Effector memory CD8-positive, alpha-beta T cell (primary cell): Measurements from ENCODE around the gene TACR1.
"Not testable (repeated sequence)": the region's sequence is repeated elsewhere in the genome, so short reads cannot be mapped to it uniquely, and the experiment has no call there.

Source experiments
- ATAC-seq: fragments of 150-1000 bp; cut with Tn5 transposase; replicated peaks from 2 replicates; pipeline ENCODE4 v1.10.0; 2021; ENCODE audit warnings: mild to moderate bottlenecking, moderate library complexity
- DNase-seq, 3 experiments: peaks; one replicate each; pipeline ENCODE4 v3.0.0; 2021
- H3K27ac Mint-ChIP-seq, 2 donors: one replicate each; pipeline ENCODE4 v1.8.0; 2022; ENCODE audit warnings: mild to moderate bottlenecking in 2 of 2, mixed read lengths in 2 of 2, moderate library complexity in 2 of 2
- H3K27me3 Mint-ChIP-seq, 2 donors: one replicate each; pipeline ENCODE4 v1.8.0; 2022; ENCODE audit warnings: mixed read lengths in 2 of 2
- H3K36me3 Mint-ChIP-seq: one replicate; pipeline ENCODE4 v1.8.0; 2022; ENCODE audit warnings: mild to moderate bottlenecking, moderate library complexity, mixed read lengths; ENCODE audit not compliant: insufficient read depth
- H3K4me1 Mint-ChIP-seq, 2 donors: one replicate each; pipeline ENCODE4 v1.8.0; 2022; ENCODE audit warnings: low read depth in 2 of 2, mixed read lengths in 2 of 2
- H3K4me3 Mint-ChIP-seq, 2 donors: one replicate each; pipeline ENCODE4 v1.8.0; 2022; ENCODE audit warnings: mild to moderate bottlenecking in 2 of 2, mixed read lengths in 2 of 2, moderate library complexity in 2 of 2
- H3K9me3 Mint-ChIP-seq, 2 donors: one replicate each; pipeline ENCODE4 v1.8.0; 2022; ENCODE audit warnings: mixed read lengths in 2 of 2

Gene TACR1

DNA sequence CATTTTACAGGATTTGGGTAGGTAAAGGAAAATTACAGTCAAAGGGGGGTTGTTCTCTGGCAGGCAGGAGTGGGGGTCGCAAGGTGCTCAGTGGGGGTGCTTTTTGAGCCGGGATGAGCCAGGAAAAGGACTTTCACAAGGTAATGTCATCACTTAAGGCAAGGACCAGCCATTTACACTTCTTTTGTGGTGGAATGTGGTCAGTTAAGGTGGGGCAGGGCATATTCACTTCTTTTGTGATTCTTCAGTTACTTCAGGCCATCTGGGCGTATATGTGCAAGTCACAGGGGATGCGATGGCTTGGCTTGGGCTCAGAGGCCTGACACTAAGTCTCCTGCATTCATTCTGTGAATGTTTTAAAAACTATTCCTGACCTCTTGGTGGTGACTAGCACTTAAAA is 19.9 kb upstream of the TACR1 start:
- DNase-seq, ATAC-seq, H3K27ac Mint-ChIP-seq, H3K36me3 Mint-ChIP-seq, H3K4me1 Mint-ChIP-seq, H3K4me3 Mint-ChIP-seq: not testable (repeated sequence)
- peaks cover 0 to 17% of the 10 kb centered on the region in 2 donors for H3K9me3 Mint-ChIP-seq
- H3K27me3 Mint-ChIP-seq, result peaks cover 27 to 40% of the 10 kb centered on the region in 2 donors

GRCh38 chr2:75211266-75211770 is 12.0 kb upstream of the TACR1 start:
- no peak for DNase-seq
- Mint-ChIP-seq H3K4me3 (peak overlapping the region in 1 of 2 donors; percentile 20), H3K27ac (peak overlapping the region; percentile 8 to 47), H3K9me3 (peaks cover 3 to 12% of the 10 kb centered on the region in 2 donors), H3K4me1 (peaks cover 4 to 5% of the 10 kb centered on the region in 2 donors), H3K27me3 (peaks cover 11 to 38% of the 10 kb centered on the region in 2 donors), H3K36me3 (no peaks in the 10 kb centered on the region)
- ATAC-seq, result no peak

DNA sequence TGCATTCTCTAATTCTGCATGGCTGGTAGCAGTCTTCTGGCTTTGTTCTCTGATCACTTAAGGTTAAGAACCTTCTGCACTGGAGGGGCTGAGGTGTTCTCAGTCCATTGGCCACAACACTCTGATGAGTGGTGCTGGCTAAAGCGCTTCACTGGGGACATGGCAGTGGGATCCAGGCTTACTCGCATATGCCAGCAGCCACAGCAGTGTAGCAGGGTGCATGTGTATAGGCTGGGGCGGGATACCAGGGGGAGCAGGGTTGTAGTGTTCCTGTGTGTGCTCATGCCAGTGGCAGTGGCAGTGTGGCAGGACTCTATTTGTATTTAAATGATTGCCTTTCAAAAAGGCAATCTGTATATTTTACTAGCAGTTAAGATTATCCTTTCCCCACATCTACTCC is 11.1 kb upstream of the TACR1 start:
- H3K36me3 Mint-ChIP-seq, result no peaks in the 10 kb centered on the region
- no peak overlapping the region for H3K4me3 Mint-ChIP-seq

GRCh38 chr2:75208738-75209137 is 9.4 kb upstream of the TACR1 start:
- Mint-ChIP-seq H3K4me3 (no peak overlapping the region), H3K27me3 (peaks cover 30 to 56% of the 10 kb centered on the region in 2 donors), H3K36me3 (no peaks in the 10 kb centered on the region), H3K4me1 (peaks cover 4 to 5% of the 10 kb centered on the region in 2 donors), H3K9me3 (peaks cover 3 to 7% of the 10 kb centered on the region in 2 donors), H3K27ac (no peak overlapping the region)
- no peak for DNase-seq
- no peak for ATAC-seq

More for the DNA sequence above, 11.1 kb upstream of the TACR1 start:
- Mint-ChIP-seq H3K27ac (peak overlapping the region in 1 of 2 donors; percentile 47), H3K9me3 (peaks cover 3 to 7% of the 10 kb centered on the region in 2 donors), H3K27me3 (peaks cover 16 to 41% of the 10 kb centered on the region in 2 donors), H3K4me1 (peaks cover 4 to 5% of the 10 kb centered on the region in 2 donors)
- no peak for DNase-seq
- no peak for ATAC-seq

- ATAC-seq, result no peak
Observed at GRCh38 chr2:75204833-75205232, 5.5 kb upstream of the TACR1 start.

DNA sequence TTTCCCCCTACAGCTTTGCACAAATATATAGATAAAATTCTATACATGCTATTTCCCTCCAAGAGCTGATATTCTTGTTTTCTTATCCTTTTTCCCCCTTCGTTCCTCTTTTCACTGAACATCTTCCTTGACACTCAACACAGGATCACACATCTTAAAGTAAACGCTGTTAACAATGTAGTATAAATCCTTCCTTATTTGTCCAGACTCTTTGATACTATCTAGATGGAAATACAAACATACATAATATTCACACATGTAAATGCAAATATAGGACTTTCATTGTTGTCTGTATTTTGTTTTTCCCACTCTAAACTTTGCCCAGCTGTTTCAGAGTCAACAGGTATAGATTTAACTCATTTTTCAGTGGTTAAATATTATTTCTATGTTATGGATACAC is 3.0 kb upstream of the TACR1 start:
- no peaks in the 10 kb centered on the region for H3K36me3 Mint-ChIP-seq
- no peak for DNase-seq
- H3K27ac Mint-ChIP-seq, result no peak overlapping the region
- no peak for ATAC-seq
- no peaks in the 10 kb centered on the region for H3K4me1 Mint-ChIP-seq
- peaks cover 58 to 75% of the 10 kb centered on the region in 2 donors for H3K27me3 Mint-ChIP-seq
- no peak overlapping the region for H3K4me3 Mint-ChIP-seq
- no peaks in the 10 kb centered on the region for H3K9me3 Mint-ChIP-seq

More at GRCh38 chr2:75204833-75205232, 5.5 kb upstream of the TACR1 start:
- Mint-ChIP-seq H3K36me3 (no peaks in the 10 kb centered on the region), H3K9me3 (peaks cover 0 to 2% of the 10 kb centered on the region in 2 donors), H3K4me3 (no peak overlapping the region), H3K4me1 (no peaks in the 10 kb centered on the region), H3K27me3 (peaks cover 45 to 73% of the 10 kb centered on the region in 2 donors), H3K27ac (no peak overlapping the region)
- no peak for DNase-seq

DNA sequence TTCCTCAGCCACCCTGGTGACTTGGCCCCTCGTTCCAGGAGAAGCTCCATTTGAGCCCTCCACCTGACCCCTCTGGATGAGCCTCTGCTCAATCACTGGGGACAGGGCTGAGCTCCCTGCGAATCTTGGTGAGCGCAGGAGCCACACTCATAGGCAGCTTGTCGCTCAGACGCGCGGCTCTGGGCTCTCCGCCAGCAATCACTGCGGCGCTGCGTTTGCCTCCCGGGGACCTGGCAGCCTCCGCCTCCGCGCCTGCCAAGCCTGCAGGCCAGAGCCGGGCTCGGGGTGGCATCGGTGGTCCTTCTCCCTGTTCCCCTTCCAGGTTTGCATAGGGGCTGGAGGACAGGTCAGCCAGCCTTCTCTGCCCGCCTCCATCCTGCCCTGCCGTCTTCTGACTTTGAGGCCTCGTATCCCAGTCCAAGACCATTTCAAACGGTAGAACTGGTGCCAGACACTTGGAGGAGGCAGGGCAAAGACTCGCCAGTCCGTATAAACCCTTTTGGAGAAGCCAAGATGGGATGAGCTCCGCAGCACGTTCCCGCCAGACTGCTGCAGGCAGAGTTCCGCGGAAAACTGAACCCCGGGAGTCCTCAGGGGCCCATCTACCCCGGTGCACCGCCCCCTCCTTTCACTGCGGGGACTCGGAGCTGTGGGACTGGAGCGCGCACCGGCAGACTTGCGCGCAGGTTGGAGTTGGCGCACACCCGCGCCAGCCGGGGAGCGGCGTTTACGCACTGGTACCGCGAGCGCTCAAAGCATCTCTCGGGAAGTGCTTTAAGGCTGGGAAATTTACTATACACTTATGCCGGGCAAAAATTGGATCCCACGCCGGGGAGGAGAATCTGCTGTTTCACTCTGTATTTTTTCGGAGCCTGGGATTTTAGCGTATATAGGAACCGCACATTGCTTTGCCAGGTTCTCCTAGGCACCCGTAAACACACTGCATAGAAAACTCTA is 1.1 kb upstream of the TACR1 start:
- DNase-seq (no peak), ATAC-seq (no peak)
- Mint-ChIP-seq H3K9me3 (no peaks in the 10 kb centered on the region), H3K27ac (no peak overlapping the region), H3K27me3 (peaks cover 52 to 76% of the 10 kb centered on the region in 2 donors), H3K4me3 (no peak overlapping the region), H3K4me1 (no peaks in the 10 kb centered on the region), H3K36me3 (no peaks in the 10 kb centered on the region)

GRCh38 chr2:75195076-75195691 is 4.1 kb downstream of the TACR1 start:
- Mint-ChIP-seq H3K4me3 (no peak overlapping the region), H3K36me3 (no peaks in the 10 kb centered on the region), H3K4me1 (no peaks in the 10 kb centered on the region), H3K9me3 (no peaks in the 10 kb centered on the region), H3K27ac (no peak overlapping the region), H3K27me3 (peaks cover 29 to 75% of the 10 kb centered on the region in 2 donors)
- no peak for DNase-seq
- no peak for ATAC-seq

GRCh38 chr2:75194184-75194868 is 5.0 kb downstream of the TACR1 start:
- Mint-ChIP-seq H3K27ac (no peak overlapping the region), H3K4me1 (no peaks in the 10 kb centered on the region), H3K36me3 (no peaks in the 10 kb centered on the region), H3K4me3 (no peak overlapping the region), H3K9me3 (no peaks in the 10 kb centered on the region), H3K27me3 (peaks cover 25 to 69% of the 10 kb centered on the region in 2 donors)
- no peak for DNase-seq
- no peak for ATAC-seq

DNA sequence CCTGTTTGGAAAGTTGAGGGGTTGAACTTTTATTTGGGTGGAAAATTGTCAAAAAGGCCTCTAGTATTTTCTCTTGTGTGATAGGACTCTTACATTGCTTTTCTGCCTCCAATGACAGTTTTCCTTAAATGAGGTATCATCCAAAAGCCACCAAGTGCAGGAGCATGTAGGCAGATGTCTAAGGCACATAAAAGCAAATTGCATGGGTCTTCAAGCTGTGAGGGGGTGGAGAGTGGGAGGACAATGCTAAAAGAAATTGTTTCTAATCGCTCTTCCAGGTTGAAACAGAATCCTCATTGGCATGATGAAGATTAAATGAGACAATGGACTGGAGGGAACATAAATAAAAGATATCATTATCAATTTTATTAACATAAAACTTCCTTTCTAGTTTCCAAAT is 6.8 kb downstream of the TACR1 start:
- Mint-ChIP-seq H3K36me3 (no peaks in the 10 kb centered on the region), H3K27me3 (peaks cover 15 to 51% of the 10 kb centered on the region in 2 donors), H3K27ac (no peak overlapping the region), H3K4me3 (no peak overlapping the region), H3K9me3 (no peaks in the 10 kb centered on the region), H3K4me1 (no peaks in the 10 kb centered on the region)
- ATAC-seq (no peak), DNase-seq (no peak)

GRCh38 chr2:75190271-75190990 is 8.9 kb downstream of the TACR1 start:
- Mint-ChIP-seq H3K4me3 (no peak overlapping the region), H3K27ac (no peak overlapping the region), H3K4me1 (no peaks in the 10 kb centered on the region), H3K9me3 (no peaks in the 10 kb centered on the region), H3K27me3 (peaks cover 13 to 35% of the 10 kb centered on the region in 2 donors), H3K36me3 (no peaks in the 10 kb centered on the region)
- no peak for DNase-seq
- ATAC-seq, result no peak

DNA sequence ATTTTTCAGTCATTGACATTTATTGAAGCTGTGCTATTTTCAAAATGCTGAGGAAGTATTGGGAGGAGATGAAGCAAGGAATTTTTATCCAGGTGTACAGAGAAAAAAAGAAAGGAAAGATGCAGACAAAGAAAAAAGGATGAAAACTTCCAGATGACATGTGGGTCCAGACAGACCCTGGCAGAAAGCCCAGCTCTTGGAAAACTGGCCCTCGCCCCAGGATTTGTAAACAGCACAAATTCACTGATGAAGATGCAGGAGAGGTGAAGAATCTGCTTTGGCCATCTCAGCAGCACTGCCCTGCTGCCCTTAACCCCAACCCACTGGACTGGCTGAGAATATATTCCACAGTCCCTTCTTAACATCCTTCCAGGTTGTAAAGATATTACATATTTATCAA is 12.5 kb downstream of the TACR1 start:
- Mint-ChIP-seq H3K4me3 (no peak overlapping the region), H3K4me1 (no peaks in the 10 kb centered on the region), H3K9me3 (no peaks in the 10 kb centered on the region), H3K36me3 (no peaks in the 10 kb centered on the region), H3K27me3 (peaks cover 7 to 12% of the 10 kb centered on the region in 2 donors), H3K27ac (no peak overlapping the region)
- DNase-seq (no peak), ATAC-seq (no peak)

GRCh38 chr2:75182606-75183005 is 16.7 kb downstream of the TACR1 start:
- Mint-ChIP-seq H3K27me3 (peaks cover 0 to 7% of the 10 kb centered on the region in 2 donors), H3K9me3 (no peaks in the 10 kb centered on the region), H3K4me1 (no peaks in the 10 kb centered on the region), H3K36me3 (no peaks in the 10 kb centered on the region), H3K4me3 (no peak overlapping the region), H3K27ac (no peak overlapping the region)
- DNase-seq, result no peak
- ATAC-seq, result no peak
